ENCODE results near the gene CERKL. TPM values are rescaled to one million over a fixed set of nuclear protein-coding genes. Genes with fewer than 3 reads are reported as not detected.
"Not testable (repeated sequence)": the region's sequence is repeated elsewhere in the genome, so short reads cannot be mapped to it uniquely, and the experiment has no call there.

The CERKL gene, protein sequence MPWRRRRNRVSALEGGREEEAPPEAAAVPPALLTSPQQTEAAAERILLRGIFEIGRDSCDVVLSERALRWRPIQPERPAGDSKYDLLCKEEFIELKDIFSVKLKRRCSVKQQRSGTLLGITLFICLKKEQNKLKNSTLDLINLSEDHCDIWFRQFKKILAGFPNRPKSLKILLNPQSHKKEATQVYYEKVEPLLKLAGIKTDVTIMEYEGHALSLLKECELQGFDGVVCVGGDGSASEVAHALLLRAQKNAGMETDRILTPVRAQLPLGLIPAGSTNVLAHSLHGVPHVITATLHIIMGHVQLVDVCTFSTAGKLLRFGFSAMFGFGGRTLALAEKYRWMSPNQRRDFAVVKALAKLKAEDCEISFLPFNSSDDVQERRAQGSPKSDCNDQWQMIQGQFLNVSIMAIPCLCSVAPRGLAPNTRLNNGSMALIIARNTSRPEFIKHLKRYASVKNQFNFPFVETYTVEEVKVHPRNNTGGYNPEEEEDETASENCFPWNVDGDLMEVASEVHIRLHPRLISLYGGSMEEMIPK
- total RNA-seq (2021), result 0.14 to 0.24 TPM in 2 of 3 replicates, not detected in the other
- percentile 8 among the genes with signal in this experiment for Bru-seq, nascent RNA
- long read RNA-seq, experiment 1, partial matches to known transcripts, result 0 of 1 reads
- long read RNA-seq, experiment 1, other reads (novel, unspliced or antisense), result 0 of 1 reads
- long read RNA-seq, experiment 2, result 0 reads
- long read RNA-seq, experiment 3, result 0 reads

DNA sequence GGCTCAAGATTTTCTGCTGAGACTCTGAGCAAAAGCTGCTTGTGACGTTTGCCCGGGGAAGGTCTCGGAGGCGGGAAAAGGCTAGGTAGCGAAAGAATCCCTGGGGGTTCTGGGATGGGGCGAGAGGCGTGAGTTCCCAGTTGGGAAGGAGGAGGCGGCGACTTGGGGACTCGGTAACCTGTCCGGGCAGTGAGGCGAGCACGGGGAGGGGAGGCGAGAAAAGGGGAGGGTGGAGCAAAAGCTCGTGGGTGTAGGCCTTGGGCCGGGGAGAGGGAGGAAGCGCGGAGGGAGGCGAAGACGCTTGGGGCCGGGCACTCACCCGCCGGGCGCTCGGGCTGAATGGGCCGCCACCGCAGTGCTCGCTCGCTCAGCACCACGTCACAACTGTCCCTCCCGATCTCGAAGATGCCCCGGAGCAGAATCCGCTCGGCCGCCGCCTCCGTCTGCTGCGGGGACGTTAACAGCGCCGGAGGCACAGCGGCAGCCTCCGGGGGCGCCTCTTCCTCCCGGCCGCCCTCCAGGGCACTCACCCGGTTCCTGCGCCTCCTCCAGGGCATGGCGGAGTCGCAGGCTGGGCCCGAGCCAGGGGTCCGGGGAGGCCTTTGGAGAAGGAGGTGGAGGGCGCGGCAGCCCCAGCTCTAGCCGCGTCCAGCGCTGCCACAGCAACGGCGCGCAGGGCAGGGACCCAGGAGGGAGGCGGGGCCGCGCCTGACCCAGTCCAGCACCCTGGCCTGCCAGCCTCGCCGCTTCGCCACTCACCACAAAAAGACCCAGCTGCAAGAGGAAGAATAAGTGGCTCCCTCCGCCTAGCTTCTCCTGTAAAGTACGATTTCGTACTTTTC, at the start of gene CERKL:
TSS of gene CERKL (minus strand) at position 656 of the 842 bp plus-strand sequence. CDS start at position 557, 99 bp downstream.
- POLR2A ChIA-PET, result interaction anchor here (1.3 kb wide), 1 partner anchor 28 kb away, joined by 3 read pairs; no protein-coding TSS in a partner anchor
- ATAC-seq, result peak; percentile 81

DNA sequence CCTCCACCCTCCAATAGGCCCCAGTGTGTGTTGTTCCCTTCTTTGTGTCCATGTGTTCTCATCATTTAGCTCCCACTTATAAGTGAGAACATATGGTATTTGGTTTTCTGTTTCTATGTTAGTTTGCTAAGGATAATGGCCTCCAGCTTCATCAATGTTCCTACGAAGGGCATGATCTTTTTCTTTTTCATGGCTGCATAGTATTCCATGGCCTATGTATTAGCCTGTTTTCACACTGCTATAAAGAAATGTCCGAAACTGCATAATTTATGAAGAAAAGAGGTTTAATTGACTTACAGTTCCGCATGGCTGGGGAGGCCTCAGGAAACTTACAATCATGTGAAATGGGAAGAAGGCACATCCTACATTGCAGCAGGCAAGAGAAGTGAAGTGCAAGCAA, 45.6 kb upstream of the CERKL start:
- H3K9me3 Mint-ChIP-seq, result peaks cover 28% of the 10 kb centered on the region
- H3K4me3 Mint-ChIP-seq; H3K27me3 Mint-ChIP-seq (ENCODE audit: low read depth); DNase-seq (ENCODE audit: low spot score); CTCF ChIA-PET; H3K4me1 Mint-ChIP-seq; ATAC-seq; H3K27ac Mint-ChIP-seq; POLR2A ChIA-PET: not testable (repeated sequence)
- H3K36me3 Mint-ChIP-seq, result peaks cover 25% of the 10 kb centered on the region

More for the DNA sequence above, at the start of gene CERKL:
- Mint-ChIP-seq H3K36me3 (no peaks in the 10 kb centered on the region), H3K27ac (no peak within 1 kb of the TSS; the same call in 1 of the 2 replicates), H3K4me1 (peaks cover 36% of the 10 kb centered on the region), H3K4me3 (peak within 1 kb of the TSS; percentile 81), H3K27me3 (ENCODE audit: low read depth) (peaks cover 82% of the 10 kb centered on the region), H3K9me3 (no peaks in the 10 kb centered on the region)
- TF ChIP-seq, protein P1, sequence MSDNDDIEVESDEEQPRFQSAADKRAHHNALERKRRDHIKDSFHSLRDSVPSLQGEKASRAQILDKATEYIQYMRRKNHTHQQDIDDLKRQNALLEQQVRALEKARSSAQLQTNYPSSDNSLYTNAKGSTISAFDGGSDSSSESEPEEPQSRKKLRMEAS (CRISPR knock-in tag; IDR thresholded peaks at IDR 0.05), result peak; percentile 43; the same call in 1 of the 2 replicates
- TF ChIP-seq ZNF281 (CRISPR knock-in tag; IDR thresholded peaks at IDR 0.05), result no peak
- no peak for TF ChIP-seq JUN (CRISPR knock-in tag; IDR thresholded peaks at IDR 0.05)
- TF ChIP-seq ZNF423 (CRISPR knock-in tag; IDR thresholded peaks at IDR 0.05), result peak; percentile 55; the same call in 1 of the 2 replicates
- TF ChIP-seq SP1 (CRISPR knock-in tag; conservative IDR thresholded peaks at IDR 0.05), result 0 out of 2 replicates have a peak, but pooled peaks have one; percentile 21
- TF ChIP-seq ETV6 (CRISPR knock-in tag; IDR thresholded peaks at IDR 0.05), result peak; percentile 27
- TF ChIP-seq, protein P2, sequence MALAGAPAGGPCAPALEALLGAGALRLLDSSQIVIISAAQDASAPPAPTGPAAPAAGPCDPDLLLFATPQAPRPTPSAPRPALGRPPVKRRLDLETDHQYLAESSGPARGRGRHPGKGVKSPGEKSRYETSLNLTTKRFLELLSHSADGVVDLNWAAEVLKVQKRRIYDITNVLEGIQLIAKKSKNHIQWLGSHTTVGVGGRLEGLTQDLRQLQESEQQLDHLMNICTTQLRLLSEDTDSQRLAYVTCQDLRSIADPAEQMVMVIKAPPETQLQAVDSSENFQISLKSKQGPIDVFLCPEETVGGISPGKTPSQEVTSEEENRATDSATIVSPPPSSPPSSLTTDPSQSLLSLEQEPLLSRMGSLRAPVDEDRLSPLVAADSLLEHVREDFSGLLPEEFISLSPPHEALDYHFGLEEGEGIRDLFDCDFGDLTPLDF (CRISPR knock-in tag; IDR thresholded peaks at IDR 0.05), result no peak
- TF ChIP-seq HMGXB4 (CRISPR knock-in tag; IDR thresholded peaks at IDR 0.05), result no peak
- no peak for TF ChIP-seq CREM (CRISPR knock-in tag; IDR thresholded peaks at IDR 0.05)
- TF ChIP-seq, protein P3, sequence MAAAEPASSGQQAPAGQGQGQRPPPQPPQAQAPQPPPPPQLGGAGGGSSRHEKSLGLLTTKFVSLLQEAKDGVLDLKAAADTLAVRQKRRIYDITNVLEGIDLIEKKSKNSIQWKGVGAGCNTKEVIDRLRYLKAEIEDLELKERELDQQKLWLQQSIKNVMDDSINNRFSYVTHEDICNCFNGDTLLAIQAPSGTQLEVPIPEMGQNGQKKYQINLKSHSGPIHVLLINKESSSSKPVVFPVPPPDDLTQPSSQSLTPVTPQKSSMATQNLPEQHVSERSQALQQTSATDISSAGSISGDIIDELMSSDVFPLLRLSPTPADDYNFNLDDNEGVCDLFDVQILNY (CRISPR knock-in tag; IDR thresholded peaks at IDR 0.05), result peak; percentile 84
- TF ChIP-seq KAT7 (CRISPR knock-in tag; IDR thresholded peaks at IDR 0.05; ENCODE audit: borderline replicate concordance), result peak; percentile 91; the same call in 1 of the 2 replicates
- peak; percentile 84 for TF ChIP-seq ZNF121 (CRISPR knock-in tag; IDR thresholded peaks at IDR 0.05)
- TF ChIP-seq TCF7 (CRISPR knock-in tag; IDR thresholded peaks at IDR 0.05; ENCODE audit: low read depth), result no peak
- TF ChIP-seq TEAD4 (CRISPR knock-in tag; IDR thresholded peaks at IDR 0.05), result no peak
- TF ChIP-seq USF2 (CRISPR knock-in tag; IDR thresholded peaks at IDR 0.05), result 0 out of 2 replicates have a peak, but pooled peaks have one; percentile 8
- peak; percentile 82 for DNase-seq (ENCODE audit: low spot score)
- CTCF ChIA-PET, result interaction anchor here (1.0 to 3.6 kb wide), 5 partner anchors 10 to 676 kb away, joined by 3 to 20 read pairs (median 5); partner anchors contain the start of gene UBE2E3

Measured in WTC11 (cell line).